LoVo (cell line): ENCODE data around the gene SH3BP4.

Experiments
- DNase-seq: peaks from one replicate; pipeline ENCODE4 v3.0.0-alpha.2; 2016; ENCODE audit warnings: low spot score

Gene SH3BP4

DNA sequence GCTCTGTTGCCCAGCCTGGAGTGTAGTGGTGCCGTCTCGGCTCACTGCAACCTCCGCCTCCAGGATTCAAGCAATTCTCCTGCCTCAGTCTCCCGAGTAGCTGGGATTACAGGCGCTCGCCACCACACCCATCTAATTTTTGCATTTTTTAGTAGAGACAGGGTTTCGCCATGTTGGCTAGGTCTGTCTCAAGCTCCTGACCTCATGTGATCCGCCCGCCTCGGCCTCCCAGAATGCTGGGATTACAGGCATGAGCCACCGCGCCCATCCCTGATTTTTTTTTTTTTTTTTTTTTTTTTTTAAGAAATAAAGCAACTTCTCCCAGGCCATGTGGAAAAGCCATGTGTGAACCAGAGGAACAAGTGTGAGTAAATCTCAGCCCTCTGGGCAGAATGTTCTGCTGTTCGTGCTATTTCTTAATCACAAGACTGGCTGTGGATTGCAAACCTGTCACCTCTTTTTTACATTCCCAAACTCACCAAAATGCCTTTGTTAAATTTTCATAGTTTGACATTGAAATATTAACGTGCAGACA lies 6.4 kb upstream of the SH3BP4 start:
- DNase-seq: no peak

DNA sequence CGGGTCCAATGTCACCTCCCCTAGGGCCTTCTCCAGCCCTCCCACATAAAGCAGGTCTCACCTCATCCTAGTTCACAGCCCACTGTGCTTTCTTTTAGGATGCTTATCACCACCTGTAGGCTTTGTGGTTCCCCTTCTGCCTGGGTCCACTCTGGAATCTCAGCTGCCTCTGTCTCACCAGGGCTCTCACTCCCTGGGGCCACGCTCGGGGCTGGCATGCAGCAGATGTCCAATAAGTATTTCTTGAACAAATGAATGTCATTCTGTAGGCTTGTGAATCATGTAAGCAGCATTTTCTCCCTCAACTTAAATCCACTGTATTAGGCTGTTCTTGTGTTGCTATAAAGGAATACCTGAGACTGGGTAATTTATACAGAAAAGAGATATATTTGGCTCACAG lies 4.3 kb upstream of the SH3BP4 start:
- DNase-seq: no peak

DNA sequence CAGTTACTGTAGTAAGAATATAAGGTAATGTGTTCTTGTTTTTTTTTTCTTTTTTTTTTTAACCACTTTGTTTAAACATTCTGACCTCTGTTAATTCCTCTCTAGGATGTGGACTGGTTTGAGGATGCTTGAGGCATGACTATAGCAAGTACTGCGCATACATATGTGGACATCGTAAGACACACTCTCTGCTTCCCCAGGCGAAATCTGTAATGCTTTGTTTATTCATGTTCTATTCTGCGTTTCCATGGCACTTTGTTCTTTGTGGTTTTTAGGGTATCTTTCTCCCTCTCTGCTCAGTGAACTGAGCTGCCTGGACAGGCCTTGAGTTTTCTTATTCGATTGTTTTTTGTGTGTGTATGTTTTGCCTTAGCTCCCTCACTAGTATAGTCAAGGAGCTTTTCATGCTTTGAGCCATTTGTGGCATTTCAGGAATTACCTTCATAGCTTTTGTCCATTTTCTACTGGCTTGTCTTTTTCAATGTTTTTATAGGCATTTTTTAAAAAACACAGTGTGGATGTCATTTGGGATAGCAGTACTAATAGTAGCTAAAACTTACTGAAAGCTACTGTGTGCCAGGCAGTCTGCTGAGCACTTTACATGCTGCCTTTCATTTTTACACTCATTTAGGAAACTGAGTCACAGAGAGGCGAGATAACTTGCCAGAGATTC lies 1.9 kb upstream of the SH3BP4 start:
- DNase-seq: no peak

DNA sequence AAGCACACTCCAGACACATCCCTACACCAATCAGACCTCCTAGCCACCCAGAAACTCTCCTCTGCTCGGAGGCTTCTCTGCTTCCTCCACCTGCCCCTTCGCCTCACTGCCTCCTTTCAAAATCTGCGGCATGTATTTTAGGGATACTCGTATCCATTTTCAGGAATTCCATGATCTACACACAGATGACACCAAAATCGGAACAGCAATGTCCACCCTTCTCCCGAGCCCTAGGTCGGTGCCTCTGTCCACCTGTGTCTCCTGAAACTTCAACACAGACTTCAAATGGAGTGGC lies 1.4 kb upstream of the SH3BP4 start:
- DNase-seq: no peak

DNA sequence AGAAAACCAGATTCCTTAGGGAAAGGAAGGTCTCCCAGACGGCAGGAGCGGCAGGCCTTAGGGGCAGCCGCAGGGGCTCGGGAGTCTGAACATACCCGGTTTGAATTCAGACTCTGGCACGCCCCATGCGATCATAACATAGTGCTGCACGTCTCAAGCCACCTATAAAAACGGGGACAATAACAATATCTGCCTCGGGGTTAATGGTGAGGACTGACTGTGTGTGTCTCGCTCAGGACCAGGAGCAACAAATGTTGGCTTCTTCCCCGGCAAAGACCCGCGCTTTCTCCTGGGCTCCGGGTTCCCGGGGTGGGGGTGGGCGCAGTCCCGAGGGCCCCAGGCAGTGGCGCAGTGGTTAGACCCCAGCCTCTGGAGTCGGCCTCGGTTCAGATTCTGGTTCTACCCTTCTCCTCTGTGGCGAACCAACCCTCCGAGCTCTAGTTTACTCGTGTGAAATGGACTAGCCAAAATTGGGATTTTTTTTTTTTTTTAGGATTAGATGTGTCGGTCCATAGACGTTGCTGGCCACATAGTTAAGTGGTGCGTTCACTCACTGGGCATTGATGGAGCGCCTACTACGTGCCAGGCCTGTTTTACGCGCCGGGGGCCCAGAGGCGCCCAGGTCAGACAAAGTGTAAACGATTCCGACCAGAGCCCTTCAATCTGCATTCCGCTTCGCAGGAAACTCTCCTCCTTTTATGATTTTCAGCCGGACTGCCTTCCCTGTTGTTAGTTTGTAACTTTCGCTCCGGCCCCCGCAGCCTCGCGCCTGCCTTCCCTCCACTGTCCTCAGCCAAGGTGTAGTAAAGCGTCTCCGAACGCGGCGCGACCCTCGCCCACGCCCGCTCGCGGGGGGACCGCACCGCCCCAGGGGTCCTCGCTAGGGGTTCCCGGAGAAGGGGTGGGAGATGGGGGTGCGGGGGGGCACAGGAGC lies 820 bp upstream of the SH3BP4 start:
- no peak for DNase-seq

DNA sequence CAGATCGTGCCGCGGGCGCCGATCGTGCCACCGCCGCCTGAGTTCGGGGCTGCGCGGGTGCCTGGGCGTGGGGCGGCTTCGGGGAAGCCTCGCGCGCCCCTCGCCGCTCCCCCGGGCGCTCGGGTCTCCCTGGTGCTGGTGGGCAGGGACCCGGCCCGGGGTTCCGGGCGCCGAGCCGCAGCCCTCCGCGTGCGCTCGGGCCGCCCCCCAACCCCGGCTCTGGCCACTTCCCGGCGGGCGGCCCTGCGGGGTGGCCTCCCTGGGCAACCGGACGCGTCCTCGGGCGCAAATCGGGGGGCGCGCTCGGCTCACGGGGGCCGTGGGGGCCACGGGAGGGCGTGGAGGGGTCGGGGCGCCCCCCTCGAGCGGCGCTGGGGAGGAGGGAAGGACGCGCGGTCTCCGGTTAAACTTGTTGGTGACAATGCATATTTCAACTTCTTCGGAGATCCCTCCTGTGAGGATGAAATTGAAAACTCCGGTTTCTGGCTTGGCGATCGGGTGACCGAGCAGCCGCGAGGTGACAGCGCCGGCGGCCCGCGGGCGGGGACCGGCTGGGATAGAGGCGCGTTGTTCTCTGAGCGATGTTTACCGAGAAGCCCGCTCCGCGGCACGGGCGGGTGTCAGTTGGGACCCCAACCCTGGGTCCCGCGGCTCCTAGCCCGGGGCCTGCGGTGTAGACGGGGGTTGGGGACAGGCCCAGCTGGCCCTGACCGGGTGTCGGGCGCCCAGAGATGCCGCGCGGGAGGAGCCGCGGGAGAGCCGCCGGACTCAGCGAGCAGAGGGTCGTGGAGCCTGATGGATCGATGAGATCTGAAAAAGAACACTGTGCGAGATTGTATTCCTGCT lies 676 bp downstream of the SH3BP4 start:
- no peak for DNase-seq

DNA sequence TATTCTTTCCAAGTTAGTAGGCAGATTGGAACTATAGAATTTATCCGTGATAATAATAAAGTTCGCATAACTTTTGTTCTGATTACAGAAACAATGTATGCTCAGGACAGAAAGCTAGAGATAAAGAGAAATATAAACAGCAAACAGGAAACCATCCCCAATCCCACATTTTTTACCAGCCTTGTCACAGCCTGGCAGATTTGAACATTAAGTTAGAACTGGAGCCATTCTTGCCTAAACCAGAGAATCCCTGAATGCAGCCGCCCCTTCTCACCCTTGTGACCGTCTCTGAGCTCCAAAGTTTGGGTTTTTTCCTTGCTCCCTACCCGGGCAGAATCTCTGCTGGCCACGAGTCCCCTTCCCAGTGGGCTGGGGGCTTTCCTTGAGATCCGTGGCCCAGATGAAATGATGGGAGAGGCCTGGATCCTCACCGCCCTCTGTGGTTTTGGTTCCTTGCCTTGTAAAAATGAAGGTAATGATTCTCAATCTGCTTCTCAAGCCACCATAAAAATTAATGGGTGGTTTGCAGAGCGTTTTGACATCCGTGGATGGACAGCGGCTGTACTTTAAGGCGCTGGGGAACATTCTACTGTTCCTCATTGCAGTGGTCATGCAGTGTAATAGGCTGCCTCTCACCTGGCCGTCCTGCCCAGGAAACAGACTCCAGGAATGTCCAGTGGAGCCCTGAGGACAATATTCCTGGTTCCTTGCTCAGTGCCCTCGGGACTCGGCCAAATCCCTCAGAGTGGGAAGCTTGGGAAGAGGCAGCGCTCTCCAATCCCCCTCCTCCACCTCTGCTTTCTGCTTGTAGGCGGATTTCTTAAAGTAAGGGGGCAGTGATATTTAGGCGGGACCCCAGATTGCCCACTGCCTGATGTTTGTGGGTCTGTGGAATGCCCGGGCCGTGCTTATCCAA lies 1.6 kb downstream of the SH3BP4 start:
- no peak for DNase-seq

DNA sequence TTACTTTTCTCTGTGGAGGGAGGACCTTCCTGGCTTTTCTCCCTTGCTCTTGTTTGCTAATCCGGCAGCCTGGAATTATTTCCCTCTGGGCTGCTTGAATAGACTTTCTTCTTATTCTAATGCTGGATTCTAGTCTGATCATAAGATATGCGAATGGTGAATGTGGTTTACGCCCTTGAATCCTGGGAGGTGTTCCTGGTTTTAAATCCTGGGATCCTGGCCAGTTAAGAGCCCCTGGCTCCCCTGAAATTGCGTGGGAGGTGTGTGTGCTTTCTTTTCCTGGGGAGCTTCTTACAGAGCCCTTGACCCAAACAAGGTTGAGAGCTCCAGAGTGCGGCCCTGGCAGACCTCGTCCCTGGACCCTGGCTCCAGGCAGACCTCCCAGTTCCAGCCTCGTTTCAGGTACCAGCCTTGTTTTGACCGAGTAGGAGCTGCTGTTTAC lies 2.8 kb downstream of the SH3BP4 start:
- no peak for DNase-seq

DNA sequence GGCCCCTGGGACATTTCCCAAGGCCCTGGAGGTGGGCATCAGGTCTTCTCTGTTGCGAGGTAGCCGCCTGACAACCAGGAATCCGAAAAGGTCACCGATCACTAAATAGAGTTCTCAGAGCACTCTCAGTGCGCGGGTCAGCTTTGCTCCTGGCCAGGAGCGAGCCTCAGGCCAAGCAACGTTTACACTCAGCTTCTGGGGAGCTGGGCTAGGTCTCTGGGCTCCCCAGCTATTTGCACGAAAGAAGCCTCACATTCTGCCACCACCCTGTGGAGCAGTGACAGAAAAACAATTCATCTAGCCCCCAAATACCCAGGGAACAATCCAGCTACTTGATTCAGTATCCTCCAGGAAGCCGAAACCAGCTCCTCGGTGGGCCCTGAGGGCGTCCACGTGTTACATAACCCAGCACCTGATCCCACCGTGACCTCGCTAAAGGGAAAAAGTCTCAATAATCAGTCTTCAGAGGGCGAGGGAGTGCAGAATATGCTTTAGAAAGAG lies 3.3 kb downstream of the SH3BP4 start:
- DNase-seq: no peak

DNA sequence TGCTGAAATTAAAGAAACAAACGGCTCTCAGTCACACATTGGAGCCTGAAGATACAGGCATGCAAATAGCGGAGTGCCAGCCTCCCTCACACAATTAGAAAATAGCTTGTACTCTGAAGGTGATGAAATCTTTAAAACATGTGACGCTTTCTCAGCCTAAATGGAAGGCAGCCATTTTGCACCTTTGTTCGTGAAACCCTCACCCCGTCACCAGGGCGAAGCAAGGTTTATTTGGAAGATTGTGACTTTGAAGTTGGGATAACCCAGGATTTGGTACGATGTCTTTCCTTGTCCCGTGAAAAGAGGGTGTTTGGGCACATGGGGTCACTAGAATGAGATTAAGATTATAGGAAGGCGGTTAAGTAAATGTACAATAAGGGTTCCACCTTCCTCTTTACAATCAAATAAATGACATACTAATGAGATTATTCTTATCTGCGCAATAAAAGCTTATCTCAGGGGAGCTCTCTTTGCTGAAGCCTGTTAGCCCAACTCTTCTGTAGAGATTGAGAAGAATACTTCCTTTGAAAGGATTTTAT lies 4.2 kb downstream of the SH3BP4 start:
- peak; percentile 50 for DNase-seq

DNA sequence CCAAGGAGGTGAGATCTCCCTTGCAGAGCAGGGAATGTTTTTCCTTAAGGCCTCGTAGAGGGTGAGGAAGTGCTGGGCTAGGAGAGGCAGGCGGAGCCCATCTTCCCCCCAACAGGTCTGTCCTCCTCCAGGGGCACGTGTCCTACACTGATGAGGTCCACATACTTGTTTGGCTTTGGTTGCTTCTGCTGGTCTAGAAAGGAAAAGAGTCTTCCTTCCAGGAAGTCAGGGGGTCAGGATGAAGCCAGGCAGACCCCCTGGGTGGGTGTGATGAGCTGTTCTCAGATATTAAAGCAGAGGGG lies 6.0 kb downstream of the SH3BP4 start:
- DNase-seq: no peak

DNA sequence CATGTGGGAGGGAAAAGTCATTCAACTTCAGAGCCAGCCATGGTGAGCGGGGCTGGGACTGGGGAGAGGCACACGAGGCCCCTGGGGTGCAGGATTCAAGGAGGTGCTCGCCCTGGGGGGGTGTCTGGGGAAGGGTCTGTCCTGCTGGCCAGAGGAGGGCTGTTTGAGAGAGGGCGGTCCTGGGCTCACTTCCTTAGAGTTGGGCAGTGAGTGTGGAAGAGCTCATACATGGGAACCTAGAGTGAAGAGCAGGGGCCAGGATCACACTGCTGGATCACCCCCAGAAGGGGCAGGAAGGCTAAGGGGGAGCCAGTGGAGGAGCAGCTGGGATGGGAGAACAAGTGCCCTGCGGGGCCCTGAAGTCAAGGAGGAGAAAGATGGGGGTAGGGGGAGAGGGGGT lies 6.5 kb downstream of the SH3BP4 start:
- no peak for DNase-seq

DNA sequence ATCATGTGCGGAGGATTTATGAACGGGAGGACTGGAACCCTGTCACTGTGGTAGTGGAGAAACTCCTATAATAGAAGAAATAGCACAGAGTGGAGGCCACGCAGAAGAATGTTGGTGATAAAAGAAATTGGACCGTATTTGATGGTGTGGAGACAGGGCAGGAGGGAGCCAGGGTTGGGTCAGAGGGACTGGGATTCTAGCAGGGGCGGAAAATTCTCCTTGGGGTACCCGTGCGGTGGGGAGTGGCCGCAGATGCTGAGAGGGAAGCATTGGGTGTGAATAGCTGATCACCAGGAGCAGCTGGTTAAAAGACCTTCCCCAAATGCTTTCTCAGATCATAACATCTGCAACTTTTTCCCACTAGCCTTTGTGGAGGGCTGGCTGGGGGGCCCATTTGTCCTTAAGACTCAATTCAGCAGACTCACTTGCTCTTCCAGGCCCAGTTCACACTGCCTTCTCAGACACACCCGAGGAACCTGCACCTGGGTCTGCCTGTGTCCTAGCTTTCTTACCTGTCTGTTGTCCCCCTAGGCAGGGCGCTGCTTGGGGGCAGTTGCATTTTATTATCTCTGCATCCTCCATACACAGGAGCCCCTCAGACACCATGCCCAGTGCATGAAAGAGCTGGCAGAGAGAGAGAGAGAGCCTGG lies 7.1 kb downstream of the SH3BP4 start:
- DNase-seq: no peak

DNA sequence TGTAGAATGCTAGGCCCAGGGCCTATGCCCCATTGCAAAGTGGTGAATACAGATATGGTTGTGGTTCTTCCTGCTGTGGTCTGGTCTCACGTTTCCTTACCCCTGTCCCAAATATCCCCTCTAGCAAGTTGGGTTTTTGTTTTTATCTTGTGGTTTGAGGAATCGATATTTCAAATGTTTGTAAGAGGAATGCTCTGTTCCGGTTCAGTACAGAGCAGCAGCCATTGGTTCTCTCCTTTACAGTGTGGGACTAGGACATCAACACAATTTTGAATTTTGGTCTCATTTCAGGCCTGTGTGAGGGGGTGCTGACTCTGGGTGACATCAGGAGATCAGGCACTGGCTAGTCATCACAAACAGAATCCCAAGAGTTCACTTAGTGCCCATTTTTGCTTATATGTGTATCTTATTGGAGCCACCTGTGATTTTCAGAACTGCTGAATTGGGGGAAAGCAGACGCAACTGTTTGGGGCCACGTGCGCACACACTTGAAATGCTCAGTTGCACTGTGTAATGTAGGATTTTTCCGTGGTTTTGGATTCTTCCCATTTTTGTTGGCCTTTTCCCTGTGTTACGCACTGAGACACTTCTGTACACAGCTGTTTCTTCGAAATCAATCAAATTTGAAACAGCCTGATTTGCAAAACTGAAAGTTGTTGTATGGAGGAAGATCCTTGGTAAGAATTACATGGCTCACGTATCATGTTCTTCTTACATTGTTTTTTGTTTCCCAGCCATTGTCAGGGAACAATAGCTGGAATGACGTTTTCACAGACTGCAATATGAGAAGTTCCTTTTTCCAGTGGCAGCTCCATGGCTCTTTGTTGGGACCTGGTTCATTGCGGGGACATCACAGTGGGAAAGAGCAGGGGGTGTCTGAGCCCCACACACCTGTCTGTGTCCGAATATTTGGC lies 8.6 kb downstream of the SH3BP4 start:
- DNase-seq: no peak

DNA sequence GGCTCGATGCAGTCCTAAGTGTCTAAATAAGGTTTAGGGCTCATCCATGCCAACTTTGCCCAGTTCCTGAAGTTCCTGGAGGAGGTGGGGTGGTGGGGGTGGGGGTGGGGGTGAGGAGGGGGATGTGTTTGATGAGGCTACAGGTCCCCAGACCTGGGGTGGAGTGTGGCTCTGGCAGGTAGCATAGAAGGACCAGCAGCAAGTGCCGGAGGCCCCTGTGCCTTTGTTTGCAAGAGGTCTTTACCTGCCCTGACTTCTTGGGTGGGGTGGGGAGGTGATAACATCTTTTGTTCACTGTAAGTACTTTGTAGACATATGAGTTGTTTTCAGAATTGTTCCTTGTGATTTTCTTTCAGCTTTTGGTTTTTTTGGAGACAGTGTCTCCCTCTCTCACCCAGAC lies 10.0 kb downstream of the SH3BP4 start:
- no peak for DNase-seq

DNA sequence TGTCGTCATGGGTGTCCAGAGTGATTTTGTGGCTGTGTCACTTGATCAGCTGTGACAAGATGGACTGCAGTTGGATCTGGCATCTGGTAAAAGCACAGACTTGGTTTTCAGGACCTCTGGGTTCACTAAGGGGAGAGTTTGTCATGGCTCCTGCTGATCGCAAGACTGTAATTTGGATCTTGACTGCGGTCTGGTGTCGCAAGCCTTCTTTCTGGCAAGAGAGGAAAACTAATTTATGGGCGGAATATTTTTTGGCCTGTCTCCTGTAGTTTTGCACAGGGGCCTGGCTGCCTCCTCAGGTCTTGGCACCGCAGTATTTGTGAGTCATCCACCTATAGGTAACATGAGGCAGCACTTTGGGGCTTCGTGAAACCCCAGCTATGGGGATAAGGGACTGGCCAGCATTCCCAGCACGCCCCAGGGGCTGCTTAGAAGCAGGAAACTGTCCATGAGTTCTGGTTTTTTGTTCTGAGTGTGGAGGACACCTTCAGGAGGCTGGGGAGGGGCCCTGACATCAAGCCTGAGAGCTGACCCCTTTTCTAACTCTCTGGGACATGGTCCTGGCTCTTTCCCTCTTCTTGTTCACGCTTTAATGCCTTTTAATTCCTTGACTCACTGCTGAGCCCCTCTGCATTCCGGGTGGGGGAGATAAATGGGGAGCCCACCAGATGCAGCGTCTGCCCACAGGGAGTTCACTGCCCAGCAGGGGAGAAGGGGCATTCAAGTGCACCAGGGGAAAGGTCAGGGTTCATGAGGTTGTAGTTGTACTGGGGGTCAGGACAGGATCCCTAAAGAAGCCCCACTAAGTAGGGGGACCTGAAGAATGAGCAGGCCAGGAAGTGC lies 12.2 kb downstream of the SH3BP4 start:
- peak; percentile 37 for DNase-seq

DNA sequence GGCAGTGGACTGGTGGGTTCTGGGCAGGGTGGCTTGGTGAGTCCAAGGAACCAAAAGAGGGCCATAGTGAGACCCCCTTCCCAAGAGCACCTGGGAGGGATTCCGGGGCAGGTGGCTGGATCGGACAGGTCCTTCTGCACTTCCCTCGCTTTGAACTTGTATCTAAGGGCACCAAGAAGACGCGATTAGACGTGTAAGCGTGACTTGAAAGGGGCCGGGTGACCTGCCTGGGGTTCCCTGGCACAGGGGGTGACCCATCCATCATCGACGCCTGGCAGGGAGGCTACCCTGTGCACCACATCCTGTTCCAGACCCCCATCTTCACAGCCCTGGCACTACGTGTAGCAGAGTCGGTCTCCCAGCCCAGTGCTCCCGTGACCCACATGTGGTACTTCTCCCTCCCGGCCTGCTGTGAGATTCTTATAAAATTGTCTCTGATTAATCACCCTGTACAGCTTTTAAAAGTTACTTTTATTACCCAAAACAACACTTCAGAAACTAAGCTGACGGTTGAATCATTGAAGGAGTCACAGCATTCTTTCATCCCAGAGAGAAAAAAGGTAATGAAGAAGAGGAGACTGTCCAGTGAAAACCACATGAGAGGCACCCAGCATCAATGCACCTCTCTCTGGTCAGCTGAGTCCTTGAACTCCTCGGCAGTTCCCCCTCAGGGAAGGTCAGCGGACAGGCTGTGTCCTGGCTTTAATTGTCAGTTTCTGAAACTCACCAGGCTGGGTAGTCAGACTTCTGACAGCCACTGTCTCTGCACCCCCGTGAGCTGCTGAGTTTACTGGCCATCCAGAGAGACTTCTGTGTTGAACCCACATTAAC lies 13.0 kb downstream of the SH3BP4 start:
- DNase-seq: no peak

DNA sequence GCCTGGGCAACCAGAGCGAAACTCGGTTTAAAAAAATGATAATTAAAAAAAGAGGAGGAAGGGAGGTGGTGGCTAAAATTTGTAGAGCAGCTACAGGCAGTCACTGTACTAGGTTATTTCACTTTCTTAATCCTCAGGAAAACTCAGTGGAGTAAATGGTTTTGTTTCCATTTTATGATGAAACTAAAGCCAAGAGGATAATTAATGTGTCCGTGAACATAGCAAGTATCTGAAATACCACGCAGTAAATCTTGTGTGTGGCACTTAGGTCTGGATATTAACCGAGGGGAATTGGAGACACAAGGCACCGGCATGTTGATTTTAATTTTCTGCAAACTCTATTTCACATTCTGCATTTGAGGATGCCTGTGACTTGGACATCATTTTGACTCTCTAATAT lies 14.5 kb downstream of the SH3BP4 start:
- no peak for DNase-seq
